ENCODE results near the gene MAGEC3.

GRCh38 chrX:141902366-141902765 is 64.2 kb downstream of the MAGEC3 start:
- TF ChIP-seq POLR2A (IDR thresholded peaks at IDR 0.05; ENCODE audit: low read depth) (no peak), EP300 (IDR thresholded peaks at IDR 0.05) (no peak), CTCF (IDR thresholded peaks at IDR 0.05) (no peak), POLR2AphosphoS5 (IDR thresholded peaks at IDR 0.05) (no peak)
